ENCODE data around the gene NLRP1. TPM values are rescaled to one million over a fixed set of nuclear protein-coding genes. Genes with fewer than 3 reads are reported as not detected.
A peak's percentile ranks its signal among the peaks of the same experiment; 100 is the strongest.

The NLRP1 gene
- polyA plus RNA-seq (2011; rRNA removed): 73.2 and 80.5 TPM in 2 replicates
- polyA minus RNA-seq (2011; rRNA and poly(A)+ RNA removed): 26.4 and 29.2 TPM in 2 replicates

DNA sequence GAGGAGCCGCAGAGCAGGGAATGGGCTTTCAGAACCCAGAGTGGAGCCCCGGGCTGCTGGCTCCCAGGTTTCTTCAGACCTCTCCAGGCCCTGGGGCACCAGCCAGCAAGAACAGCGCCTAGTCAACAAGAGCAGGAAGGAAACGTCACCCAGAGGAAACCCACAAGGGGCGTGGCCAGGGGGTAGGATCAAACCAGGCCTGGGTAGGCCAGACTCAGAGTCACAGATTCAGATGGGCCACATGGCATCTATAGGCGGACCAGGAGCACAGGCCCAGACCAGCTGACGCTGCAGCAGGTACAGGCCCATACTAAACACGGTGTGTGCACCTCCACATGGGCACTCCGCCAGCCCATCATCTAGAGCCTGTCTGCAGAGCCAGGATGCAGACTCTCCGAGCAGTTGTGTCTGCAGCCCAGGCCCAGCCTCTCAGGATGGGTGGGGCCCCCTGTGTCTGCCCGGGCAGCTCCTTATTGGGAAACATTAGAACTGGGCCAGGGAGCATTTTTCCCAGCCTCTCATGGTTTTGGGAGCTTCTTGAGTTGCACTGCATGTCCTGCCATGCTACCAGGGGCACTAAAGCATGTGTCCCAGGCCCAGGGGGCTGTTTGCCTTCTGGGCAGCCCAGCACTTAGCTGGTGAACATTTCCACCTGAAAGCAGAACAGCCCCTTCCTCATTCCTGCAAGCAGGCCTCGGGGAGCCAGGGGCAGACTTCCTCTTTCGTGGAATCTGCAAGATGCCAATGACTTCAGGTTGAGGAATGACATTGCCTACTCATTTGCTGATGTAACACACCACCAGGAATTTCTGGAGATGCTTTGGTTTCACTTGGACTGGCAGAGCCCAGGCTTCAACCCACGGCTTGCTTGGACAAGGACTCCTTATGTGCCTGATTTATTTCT lies at the start of gene NLRP1:
TSS of gene NLRP1 (minus strand) at position 127 of the 904 bp plus-strand sequence. CDS start 552 bp downstream, outside the sequence.
- H3K4me3 ChIP-seq (ENCODE audit: low read depth, low read length): peak within 1 kb of the TSS; percentile 75
- peak within 1 kb of the TSS; percentile 91 for H3K27ac ChIP-seq (ENCODE audit: low read depth, low read length)
- ChIA-PET POLR2A (interaction anchor here (0.6 to 1.6 kb wide), 5 partner anchors 69 to 1082 kb away, joined by 3 to 8 read pairs (median 3); partner anchors contain the start of genes DERL2 and MIS12), CTCF (interaction anchor here (1.1 to 1.7 kb wide), 3 partner anchors 84 to 852 kb away, joined by 4 to 10 read pairs (median 4); no protein-coding TSS in a partner anchor)
- no peaks in the 10 kb centered on the region for H3K27me3 ChIP-seq (ENCODE audit: control insufficient read depth, insufficient read depth, low read length)
- DNase-seq (ENCODE audit: low read depth, low spot score): peak; percentile 75
- TF ChIP-seq, protein P1, sequence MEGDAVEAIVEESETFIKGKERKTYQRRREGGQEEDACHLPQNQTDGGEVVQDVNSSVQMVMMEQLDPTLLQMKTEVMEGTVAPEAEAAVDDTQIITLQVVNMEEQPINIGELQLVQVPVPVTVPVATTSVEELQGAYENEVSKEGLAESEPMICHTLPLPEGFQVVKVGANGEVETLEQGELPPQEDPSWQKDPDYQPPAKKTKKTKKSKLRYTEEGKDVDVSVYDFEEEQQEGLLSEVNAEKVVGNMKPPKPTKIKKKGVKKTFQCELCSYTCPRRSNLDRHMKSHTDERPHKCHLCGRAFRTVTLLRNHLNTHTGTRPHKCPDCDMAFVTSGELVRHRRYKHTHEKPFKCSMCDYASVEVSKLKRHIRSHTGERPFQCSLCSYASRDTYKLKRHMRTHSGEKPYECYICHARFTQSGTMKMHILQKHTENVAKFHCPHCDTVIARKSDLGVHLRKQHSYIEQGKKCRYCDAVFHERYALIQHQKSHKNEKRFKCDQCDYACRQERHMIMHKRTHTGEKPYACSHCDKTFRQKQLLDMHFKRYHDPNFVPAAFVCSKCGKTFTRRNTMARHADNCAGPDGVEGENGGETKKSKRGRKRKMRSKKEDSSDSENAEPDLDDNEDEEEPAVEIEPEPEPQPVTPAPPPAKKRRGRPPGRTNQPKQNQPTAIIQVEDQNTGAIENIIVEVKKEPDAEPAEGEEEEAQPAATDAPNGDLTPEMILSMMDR (IDR thresholded peaks at IDR 0.05; ENCODE audit: low read depth, low read length): no peak
- H3K9me3 ChIP-seq (ENCODE audit: control insufficient read depth, insufficient read depth, low read length): no peaks in the 10 kb centered on the region; the same call in 1 of the 2 replicates

DNA sequence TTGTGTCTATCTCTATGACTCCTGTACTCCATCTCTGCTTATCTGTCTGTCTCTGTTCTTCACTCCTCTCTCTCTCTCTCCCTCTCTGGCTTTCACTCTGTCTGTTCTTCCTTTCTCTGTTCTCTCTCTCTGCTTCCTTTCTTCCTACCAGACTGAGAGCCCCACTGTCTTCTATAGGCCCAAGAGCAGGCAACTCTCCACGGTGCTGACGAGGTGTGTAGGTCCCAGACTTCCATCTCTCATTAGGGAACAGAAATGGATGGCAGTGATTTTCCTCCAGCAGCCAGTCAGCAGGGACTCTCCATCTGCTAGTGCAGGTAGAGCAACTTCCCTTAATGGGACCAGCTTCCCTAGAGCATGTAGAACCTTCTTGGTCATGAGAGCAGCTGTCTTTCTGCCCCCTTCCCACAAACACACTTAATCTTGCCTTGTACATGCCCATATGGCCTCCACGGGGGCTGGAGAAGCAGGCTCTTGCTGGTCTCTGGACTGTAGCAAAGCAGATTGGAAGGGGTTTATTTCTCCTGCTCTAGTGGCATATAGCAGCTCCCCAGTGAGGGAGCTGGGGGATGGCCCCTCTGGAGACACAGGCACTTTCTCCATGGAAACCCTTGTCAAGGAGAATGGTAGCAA lies 47.8 kb upstream of the NLRP1 start:
- no peak overlapping the region for H3K4me3 ChIP-seq (ENCODE audit: low read depth, low read length)
- POLR2A ChIA-PET: no interaction called here
- no peak overlapping the region for H3K27ac ChIP-seq (ENCODE audit: low read depth, low read length)
- peaks cover 7% of the 10 kb centered on the region for H3K27me3 ChIP-seq (ENCODE audit: control insufficient read depth, insufficient read depth, low read length)
- CTCF ChIA-PET: no interaction called here
- no peak for DNase-seq (ENCODE audit: low read depth, low spot score)
- H3K9me3 ChIP-seq (ENCODE audit: control insufficient read depth, insufficient read depth, low read length): no peaks in the 10 kb centered on the region
- TF ChIP-seq, protein P1 (IDR thresholded peaks at IDR 0.05; ENCODE audit: low read depth, low read length): no peak

DNA sequence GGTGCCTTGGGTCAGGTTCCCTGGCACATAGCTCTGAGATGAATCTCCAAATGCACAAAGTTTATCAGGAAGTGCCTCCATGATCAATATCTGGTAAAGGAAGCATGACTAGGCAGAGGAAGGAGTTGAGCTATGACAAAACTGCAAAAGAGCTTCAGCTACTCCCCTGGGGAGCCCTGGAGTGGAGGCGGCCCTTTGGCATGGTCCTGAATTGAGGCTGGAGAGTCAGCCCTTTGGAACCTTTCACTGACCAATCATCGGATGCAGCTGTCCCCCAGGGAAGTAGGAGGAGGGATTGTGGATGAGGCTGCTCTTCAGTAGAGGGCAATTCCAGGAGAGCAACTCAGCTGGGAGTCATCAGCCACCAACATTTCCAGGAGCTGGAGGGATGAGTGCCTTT lies 46.1 kb upstream of the NLRP1 start:
- POLR2A ChIA-PET: no interaction called here

DNA sequence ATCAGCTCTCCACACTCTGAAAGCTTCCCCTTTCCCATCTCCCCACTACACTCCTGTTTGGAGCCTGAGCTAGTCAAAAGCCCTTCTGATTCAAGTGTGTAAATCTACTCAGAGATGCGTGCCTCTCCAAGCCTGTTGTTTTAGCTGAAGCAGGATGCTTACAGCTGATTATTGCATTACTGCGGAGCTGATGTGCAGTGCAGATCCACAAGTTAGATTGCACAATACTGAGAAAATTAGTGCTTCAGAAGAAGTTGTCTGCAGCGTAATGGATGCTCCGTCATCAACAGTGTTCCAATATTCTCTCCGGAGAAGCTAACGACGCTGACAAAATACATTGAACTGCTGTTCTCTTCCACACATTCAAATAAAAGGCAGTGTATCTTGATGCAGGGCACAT lies 44.8 kb upstream of the NLRP1 start:
- no peak overlapping the region for H3K4me3 ChIP-seq (ENCODE audit: low read depth, low read length)
- TF ChIP-seq, protein P1 (IDR thresholded peaks at IDR 0.05; ENCODE audit: low read depth, low read length): no peak
- H3K9me3 ChIP-seq (ENCODE audit: control insufficient read depth, insufficient read depth, low read length): no peaks in the 10 kb centered on the region
- ChIA-PET CTCF (no interaction called here), POLR2A (no interaction called here)
- peaks cover 7% of the 10 kb centered on the region for H3K27me3 ChIP-seq (ENCODE audit: control insufficient read depth, insufficient read depth, low read length)
- no peak overlapping the region for H3K27ac ChIP-seq (ENCODE audit: low read depth, low read length)
- no peak for DNase-seq (ENCODE audit: low read depth, low spot score)

More for the DNA sequence above, 46.1 kb upstream of the NLRP1 start:
- Histone ChIP-seq H3K4me3 (ENCODE audit: low read depth, low read length) (no peak overlapping the region), H3K27me3 (ENCODE audit: control insufficient read depth, insufficient read depth, low read length) (peaks cover 7% of the 10 kb centered on the region), H3K9me3 (ENCODE audit: control insufficient read depth, insufficient read depth, low read length) (no peaks in the 10 kb centered on the region), H3K27ac (ENCODE audit: low read depth, low read length) (no peak overlapping the region)
- CTCF ChIA-PET: no interaction called here
- DNase-seq (ENCODE audit: low read depth, low spot score): no peak
- TF ChIP-seq, protein P1 (IDR thresholded peaks at IDR 0.05; ENCODE audit: low read depth, low read length): no peak

All from AG04450 (cell line).